Neutrophil (primary cell): ENCODE results near the gene HS3ST3A1.

Experiments
- H3K27ac ChIP-seq: fragments of 200-600 bp; sonication (generic); 2 replicates; pipeline ENCODE4 v1.5.1; 2016; ENCODE audit warnings: mild to moderate bottlenecking, moderate library complexity
- H3K27me3 ChIP-seq: fragments of 200-600 bp; sonication (generic); 2 replicates; pipeline ENCODE4 v1.6.0; 2016; ENCODE audit warnings: mild to moderate bottlenecking
- H3K36me3 ChIP-seq: fragments of 200-600 bp; sonication (generic); 2 replicates; pipeline ENCODE4 v1.5.1; 2017
- H3K4me1 ChIP-seq, 2 experiments: fragments of 200-600 bp in 1 of 2; sonication (generic) in 1 of 2; 1 replicate in 1 of 2; 2 replicates in 1 of 2; pipeline versions ENCODE4 v1.5.1 to v1.6.1; 2013 to 2016; ENCODE audit warnings: low read depth in 1 of 2, low read length in 1 of 2, mild to moderate bottlenecking in 1 of 2, moderate library complexity in 1 of 2; ENCODE audit not compliant: control insufficient read depth in 1 of 2, insufficient read depth in 1 of 2
- H3K4me3 ChIP-seq, 2 experiments: fragments of 200-600 bp in 1 of 2; sonication (generic) in 1 of 2; 1 replicate in 1 of 2; 2 replicates in 1 of 2; pipeline ENCODE4 v1.5.1; 2013 to 2016; ENCODE audit warnings: low read depth in 1 of 2, low read length in 1 of 2, mild to moderate bottlenecking in 1 of 2, moderate library complexity in 1 of 2
- H3K9me3 ChIP-seq: fragments of 200-600 bp; sonication (generic); 2 replicates; pipeline ENCODE4 v1.5.1; 2016
- CTCF ChIP-seq: fragments of 200-600 bp; sonication (generic); IDR thresholded peaks from 2 replicates; pipeline ENCODE4 v1.5.1; 2016; ENCODE audit warnings: antibody characterized with exemption

Gene HS3ST3A1

GRCh38 chr17:13546851-13547250, 54.9 kb downstream of the HS3ST3A1 start:
- Histone ChIP-seq H3K9me3 (no peaks in the 10 kb centered on the region), H3K27ac (no peak overlapping the region), H3K4me1 (no peaks in the 10 kb centered on the region), H3K27me3 (no peaks in the 10 kb centered on the region), H3K4me3 (no peak overlapping the region), H3K36me3 (no peaks in the 10 kb centered on the region)
- no peak for TF ChIP-seq CTCF

- Histone ChIP-seq H3K4me3 (no peak overlapping the region), H3K4me1 (no peaks in the 10 kb centered on the region), H3K27ac (no peak overlapping the region), H3K36me3 (no peaks in the 10 kb centered on the region), H3K9me3 (no peaks in the 10 kb centered on the region), H3K27me3 (no peaks in the 10 kb centered on the region)
- no peak for TF ChIP-seq CTCF
Measured at GRCh38 chr17:13545941-13546340, 55.8 kb downstream of the HS3ST3A1 start.

DNA sequence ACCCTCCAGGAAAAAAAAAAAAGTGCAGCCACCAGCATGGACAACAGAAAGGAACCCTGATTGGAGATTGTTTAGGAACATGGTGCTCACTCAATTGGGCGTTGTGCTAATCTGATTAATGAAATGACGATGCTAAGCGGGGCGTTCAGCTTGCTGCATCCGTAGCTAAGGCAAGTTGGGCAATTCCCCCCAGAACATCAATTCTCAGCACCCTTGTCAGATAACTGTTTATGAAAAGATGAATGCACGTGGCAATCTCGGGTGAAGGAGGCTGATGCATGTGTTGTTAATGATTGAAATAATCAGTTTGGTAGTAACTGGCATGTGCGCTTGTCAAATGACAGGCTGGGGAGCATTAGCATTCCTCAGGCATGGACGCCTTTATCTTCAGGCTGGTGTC, 57.0 kb downstream of the HS3ST3A1 start:
- no peak overlapping the region for H3K4me3 ChIP-seq
- H3K4me1 ChIP-seq, result no peaks in the 10 kb centered on the region
- H3K27me3 ChIP-seq, result no peaks in the 10 kb centered on the region
- H3K27ac ChIP-seq, result no peak overlapping the region
- TF ChIP-seq CTCF, result no peak
- no peaks in the 10 kb centered on the region for H3K36me3 ChIP-seq
- no peaks in the 10 kb centered on the region for H3K9me3 ChIP-seq

- no peak overlapping the region for H3K4me3 ChIP-seq
- H3K27ac ChIP-seq, result no peak overlapping the region
- TF ChIP-seq CTCF, result no peak
Measured at GRCh38 chr17:13544292-13544691, 57.4 kb downstream of the HS3ST3A1 start.

DNA sequence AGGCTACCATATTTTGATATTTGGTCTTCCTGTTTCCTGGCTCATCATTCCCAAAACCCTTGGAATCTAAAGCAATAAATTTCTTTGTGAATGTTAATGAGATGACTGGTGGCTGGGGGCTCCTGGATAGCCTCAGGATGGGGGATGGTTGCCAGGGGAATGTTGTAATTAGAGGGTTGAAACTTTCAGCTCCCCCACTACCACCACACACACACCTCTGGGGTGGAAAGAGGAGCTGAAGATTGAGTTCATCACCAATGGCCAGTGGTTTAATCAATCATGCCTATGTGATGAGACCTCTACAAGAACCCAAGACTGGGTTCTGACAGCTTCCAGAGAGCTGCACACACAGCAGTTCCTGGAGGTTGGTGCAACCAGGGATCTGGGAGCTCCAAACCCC, 59.1 kb downstream of the HS3ST3A1 start:
- Histone ChIP-seq H3K4me3 (no peak overlapping the region), H3K9me3 (no peaks in the 10 kb centered on the region), H3K27me3 (no peaks in the 10 kb centered on the region), H3K27ac (no peak overlapping the region), H3K4me1 (no peaks in the 10 kb centered on the region), H3K36me3 (no peaks in the 10 kb centered on the region)
- no peak for TF ChIP-seq CTCF

More at GRCh38 chr17:13544292-13544691, 57.4 kb downstream of the HS3ST3A1 start:
- Histone ChIP-seq H3K36me3 (no peaks in the 10 kb centered on the region), H3K4me1 (no peaks in the 10 kb centered on the region), H3K9me3 (no peaks in the 10 kb centered on the region), H3K27me3 (no peaks in the 10 kb centered on the region)

GRCh38 chr17:13541032-13541480, 60.7 kb downstream of the HS3ST3A1 start:
- H3K27ac ChIP-seq, result no peak overlapping the region
- no peaks in the 10 kb centered on the region for H3K27me3 ChIP-seq

More at GRCh38 chr17:13541032-13541480, 60.7 kb downstream of the HS3ST3A1 start:
- H3K9me3 ChIP-seq, result no peaks in the 10 kb centered on the region
- TF ChIP-seq CTCF, result no peak
- H3K4me1 ChIP-seq, result no peaks in the 10 kb centered on the region
- H3K36me3 ChIP-seq, result no peaks in the 10 kb centered on the region
- no peak overlapping the region for H3K4me3 ChIP-seq
